Epithelial cell of proximal tubule (primary cell): ENCODE measurements around the gene LUZP4. TPM values are rescaled to one million over a fixed set of nuclear protein-coding genes. Genes with fewer than 3 reads are reported as not detected.

ENCODE experiments used
- DNase-seq: peaks from one replicate; pipeline ENCODE4 v3.0.0-alpha.2; 2011; ENCODE audit warnings: low read depth
- H3K4me3 ChIP-seq: 2 replicates; pipeline ENCODE4 v1.5.1; 2011; ENCODE audit warnings: low read depth, mild to moderate bottlenecking, low read length
- CTCF ChIP-seq: conservative IDR thresholded peaks from 2 replicates; pipeline ENCODE4 v1.5.1; 2012; ENCODE audit warnings: low read depth, mild to moderate bottlenecking, low read length
- total RNA-seq: library from RNA; depleted of rRNA; stranded (reverse); fragments of >200 nt; gene quantifications from 2 replicates; pipeline ENCODE4 v1.2.3, GENCODE V29; 2015

The LUZP4 gene
- total RNA-seq, 1 donor from 2014 or later: not detected

DNA sequence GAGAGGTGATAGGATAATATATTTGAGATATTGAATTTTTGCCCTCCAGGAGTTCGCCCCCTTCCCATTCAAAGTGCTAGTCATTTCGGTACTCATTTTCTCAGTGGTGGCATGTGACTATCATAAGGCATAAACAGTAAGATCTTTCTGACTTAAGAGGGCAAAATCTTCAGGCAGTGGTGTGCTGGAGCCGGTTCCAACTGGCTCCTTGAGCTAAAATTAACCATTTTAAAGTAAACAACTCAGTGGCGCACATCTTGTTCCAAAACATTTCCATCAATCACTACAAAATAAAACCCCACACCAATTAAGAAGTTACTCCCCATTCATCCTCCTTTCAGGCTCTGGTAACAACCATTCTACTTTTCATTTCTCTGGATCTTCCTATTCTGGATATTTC lies 43.3 kb downstream of the LUZP4 start:
- TF ChIP-seq CTCF: no peak
- DNase-seq: no peak
- H3K4me3 ChIP-seq: no peak overlapping the region

DNA sequence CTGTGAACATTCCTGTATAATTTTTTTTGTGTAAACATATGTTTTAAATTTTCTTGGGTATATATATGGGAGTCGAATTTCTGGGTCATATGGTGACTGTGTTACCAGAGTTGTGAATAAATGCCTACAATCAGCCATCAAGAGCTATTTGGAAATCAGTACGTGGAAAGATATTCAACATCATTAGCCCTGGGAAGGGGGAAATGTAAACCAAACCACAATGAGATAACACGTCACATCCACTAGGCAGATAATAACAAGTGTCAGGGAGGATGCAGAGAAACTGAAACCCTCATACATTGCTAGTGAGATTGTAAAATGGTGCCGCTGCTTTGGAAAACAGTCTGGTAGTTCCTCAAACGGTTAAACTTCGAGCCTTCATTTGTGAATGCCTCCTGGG lies 43.9 kb downstream of the LUZP4 start:
- DNase-seq: no peak
- TF ChIP-seq CTCF: no peak
- H3K4me3 ChIP-seq: no peak overlapping the region

GRCh38 chrX:115337491-115338144 lies 48.1 kb downstream of the LUZP4 start:
- DNase-seq: no peak
- TF ChIP-seq CTCF: no peak
- no peak overlapping the region for H3K4me3 ChIP-seq

GRCh38 chrX:115339441-115340025 lies 50.0 kb downstream of the LUZP4 start:
- TF ChIP-seq CTCF: no peak
- no peak overlapping the region for H3K4me3 ChIP-seq
- DNase-seq: no peak

DNA sequence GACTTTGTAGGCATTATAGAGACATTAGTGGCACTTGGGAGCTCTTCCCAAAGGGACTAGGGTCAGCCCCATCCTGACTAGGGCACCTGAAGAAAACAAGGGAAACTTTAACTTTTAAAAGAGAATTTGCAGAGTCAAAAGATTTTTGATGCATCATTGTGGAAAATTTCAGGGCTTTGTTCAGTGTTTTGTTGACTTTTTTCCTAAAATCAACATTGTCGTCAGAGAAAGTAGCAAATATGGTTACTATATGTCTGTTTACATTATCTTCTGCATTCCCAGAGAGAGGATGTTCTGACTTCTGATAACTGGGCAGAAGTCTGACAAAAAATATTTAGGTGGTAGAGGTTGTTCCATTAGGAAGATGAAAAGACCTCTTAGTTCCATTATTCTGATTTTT lies 51.9 kb downstream of the LUZP4 start:
- no peak overlapping the region for H3K4me3 ChIP-seq
- TF ChIP-seq CTCF: no peak
- DNase-seq: no peak

DNA sequence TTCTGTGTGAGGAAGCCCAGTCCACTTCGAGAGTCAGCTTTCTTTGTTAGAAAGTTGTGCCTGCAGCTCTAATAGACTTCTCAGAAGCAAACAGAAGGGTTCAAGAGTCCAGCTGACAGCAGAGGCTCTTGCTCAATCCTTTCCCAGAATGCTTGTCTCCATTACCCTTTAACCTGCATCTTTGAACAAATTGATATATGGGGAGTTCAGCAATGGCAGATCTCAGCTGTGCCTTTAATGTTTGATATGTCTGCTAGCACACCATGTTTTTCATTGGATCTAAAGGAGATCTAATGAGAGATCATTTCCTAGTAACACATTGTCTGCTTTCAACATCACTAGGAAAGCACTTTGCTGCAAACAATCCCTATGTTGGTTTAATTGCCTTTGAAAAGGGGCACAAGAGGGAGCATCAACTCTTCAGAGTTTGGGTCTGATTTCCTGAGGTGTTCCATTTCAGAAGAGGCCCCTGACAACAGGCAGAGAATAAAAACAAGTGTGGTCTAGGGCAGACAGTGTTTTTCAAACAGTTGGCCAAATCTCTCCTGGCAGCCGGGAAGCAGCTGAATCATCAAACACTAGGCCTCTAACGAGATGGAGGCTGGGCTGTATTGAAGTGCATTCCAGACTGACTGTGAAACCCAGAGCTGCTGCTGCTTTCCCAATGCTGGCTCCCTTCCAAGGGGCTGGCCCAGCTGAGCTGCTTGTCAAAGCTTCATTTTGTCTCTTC lies 55.5 kb downstream of the LUZP4 start:
- H3K4me3 ChIP-seq: no peak overlapping the region
- TF ChIP-seq CTCF: no peak
- peak; percentile 70 for DNase-seq
